ENCODE measurements around the gene TULP1.

The TULP1 gene

DNA sequence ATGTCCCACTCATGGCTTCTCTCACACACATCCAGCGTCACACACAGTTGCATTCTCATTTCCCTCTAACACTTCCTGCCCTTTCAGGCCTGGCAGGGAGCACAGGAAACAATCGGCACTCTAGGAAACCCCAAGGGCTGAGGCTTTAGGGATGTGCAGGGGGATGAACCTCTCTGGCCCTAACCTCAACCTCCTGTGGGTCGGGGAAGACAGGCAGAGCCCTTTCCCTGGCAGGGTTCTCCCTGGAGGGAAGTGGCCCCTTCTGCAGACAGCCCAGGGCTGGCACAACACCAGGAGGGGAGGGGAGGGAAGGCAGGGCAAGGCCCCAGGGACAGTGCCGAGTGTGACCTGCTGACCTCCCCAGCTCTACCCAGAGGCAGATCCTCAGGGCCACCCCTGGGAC is 18.5 kb downstream of the TULP1 start:
- no peak overlapping the region for H3K27ac ChIP-seq (ENCODE audit: low read depth, low read length, poor library complexity, severe bottlenecking)
- H3K4me3 ChIP-seq (ENCODE audit: low read depth, low read length, poor library complexity, severe bottlenecking), result no peak overlapping the region
- H3F3A ChIP-seq (ENCODE audit: insufficient read depth, low read length), result no peaks in the 10 kb centered on the region
- no peaks in the 10 kb centered on the region for H3K36me3 ChIP-seq (ENCODE audit: insufficient read depth, low read length)
- no peak overlapping the region for H2AFZ ChIP-seq (ENCODE audit: low read length)
- TF ChIP-seq EZH2 (IDR thresholded peaks at IDR 0.05; ENCODE audit: borderline replicate concordance, low read length) (no peak), CTCF (IDR thresholded peaks at IDR 0.05; ENCODE audit: low read length) (no peak)
- no peak overlapping the region for H3K9ac ChIP-seq (ENCODE audit: low read length)
- no peaks in the 10 kb centered on the region for H3K9me2 ChIP-seq (ENCODE audit: low read depth, low read length)
- peaks cover 26% of the 10 kb centered on the region for H3K27me3 ChIP-seq (ENCODE audit: insufficient read depth, low read length)
- H3K4me1 ChIP-seq (ENCODE audit: insufficient read depth, low read length, severe bottlenecking), result peaks cover 10% of the 10 kb centered on the region
- no peaks in the 10 kb centered on the region for H4K20me1 ChIP-seq (ENCODE audit: insufficient read depth, low read length)
- H3K9me3 ChIP-seq (ENCODE audit: low read length), result no peaks in the 10 kb centered on the region
- H3K4me2 ChIP-seq (ENCODE audit: low read length), result no peak overlapping the region
- H3K79me2 ChIP-seq (ENCODE audit: insufficient read depth, low read length), result no peaks in the 10 kb centered on the region

GRCh38 chr6:35493307-35493983 is 19.3 kb downstream of the TULP1 start:
- Histone ChIP-seq H3K36me3 (ENCODE audit: insufficient read depth, low read length) (no peaks in the 10 kb centered on the region), H3F3A (ENCODE audit: insufficient read depth, low read length) (no peaks in the 10 kb centered on the region), H4K20me1 (ENCODE audit: insufficient read depth, low read length) (no peaks in the 10 kb centered on the region), H3K9ac (ENCODE audit: low read length) (no peak overlapping the region), H3K27me3 (ENCODE audit: insufficient read depth, low read length) (peaks cover 26% of the 10 kb centered on the region), H3K79me2 (ENCODE audit: insufficient read depth, low read length) (no peaks in the 10 kb centered on the region), H3K9me3 (ENCODE audit: low read length) (no peaks in the 10 kb centered on the region), H3K9me2 (ENCODE audit: low read depth, low read length) (no peaks in the 10 kb centered on the region), H3K4me2 (ENCODE audit: low read length) (no peak overlapping the region), H2AFZ (ENCODE audit: low read length) (no peak overlapping the region), H3K4me3 (ENCODE audit: low read depth, low read length, poor library complexity, severe bottlenecking) (no peak overlapping the region), H3K4me1 (ENCODE audit: insufficient read depth, low read length, severe bottlenecking) (peaks cover 10% of the 10 kb centered on the region), H3K27ac (ENCODE audit: low read depth, low read length, poor library complexity, severe bottlenecking) (no peak overlapping the region)
- TF ChIP-seq EZH2 (IDR thresholded peaks at IDR 0.05; ENCODE audit: borderline replicate concordance, low read length) (no peak), CTCF (IDR thresholded peaks at IDR 0.05; ENCODE audit: low read length) (no peak)

DNA sequence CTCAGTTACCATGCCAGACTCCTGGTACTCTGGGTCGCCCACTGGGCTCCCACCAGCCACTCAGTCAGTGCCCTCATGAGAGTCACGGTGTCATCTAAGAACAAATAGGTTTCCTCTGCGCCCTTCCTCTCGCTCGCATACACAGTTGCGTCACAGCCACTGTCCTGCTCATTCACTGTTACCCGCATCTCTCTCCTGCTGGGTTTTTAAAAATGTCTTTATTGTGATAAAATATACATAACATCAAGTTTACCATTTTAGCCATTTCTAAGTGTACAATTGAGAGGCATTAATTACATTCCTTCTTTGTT is 19.8 kb downstream of the TULP1 start:
- Histone ChIP-seq H3K36me3 (ENCODE audit: insufficient read depth, low read length) (no peaks in the 10 kb centered on the region), H3F3A (ENCODE audit: insufficient read depth, low read length) (no peaks in the 10 kb centered on the region), H3K27ac (ENCODE audit: low read depth, low read length, poor library complexity, severe bottlenecking) (no peak overlapping the region), H2AFZ (ENCODE audit: low read length) (no peak overlapping the region), H3K9me2 (ENCODE audit: low read depth, low read length) (no peaks in the 10 kb centered on the region), H3K27me3 (ENCODE audit: insufficient read depth, low read length) (peaks cover 26% of the 10 kb centered on the region), H3K4me3 (ENCODE audit: low read depth, low read length, poor library complexity, severe bottlenecking) (no peak overlapping the region), H3K79me2 (ENCODE audit: insufficient read depth, low read length) (no peaks in the 10 kb centered on the region), H3K4me1 (ENCODE audit: insufficient read depth, low read length, severe bottlenecking) (peaks cover 6% of the 10 kb centered on the region), H3K9ac (ENCODE audit: low read length) (no peak overlapping the region), H3K9me3 (ENCODE audit: low read length) (no peaks in the 10 kb centered on the region), H3K4me2 (ENCODE audit: low read length) (no peak overlapping the region), H4K20me1 (ENCODE audit: insufficient read depth, low read length) (no peaks in the 10 kb centered on the region)
- TF ChIP-seq EZH2 (IDR thresholded peaks at IDR 0.05; ENCODE audit: borderline replicate concordance, low read length), result no peak
- TF ChIP-seq CTCF (IDR thresholded peaks at IDR 0.05; ENCODE audit: low read length), result no peak
